HG03354 (cell line): ENCODE results near the gene PXDC1.
"Not testable (repeated sequence)": the region's sequence is repeated elsewhere in the genome, so short reads cannot be mapped to it uniquely, and the experiment has no call there.

Experiments used
- ATAC-seq: cut with Tn5 transposase; IDR thresholded peaks from one replicate; pipeline ENCODE4 v1.9.1; 2021; ENCODE audit warnings: mild to moderate bottlenecking; ENCODE audit not compliant: unreplicated experiment, poor library complexity, severe bottlenecking

PXDC1 gene

GRCh38 chr6:3766214-3766613, 14.7 kb upstream of the PXDC1 start:
- no peak for ATAC-seq

- ATAC-seq: no peak
Observed at GRCh38 chr6:3765415-3765814, 13.9 kb upstream of the PXDC1 start.

- no peak for ATAC-seq
Observed at GRCh38 chr6:3764516-3765335, 13.2 kb upstream of the PXDC1 start.

GRCh38 chr6:3762852-3763251, 11.3 kb upstream of the PXDC1 start:
- no peak for ATAC-seq

- no peak for ATAC-seq
Observed at GRCh38 chr6:3762359-3762758, 10.8 kb upstream of the PXDC1 start.

GRCh38 chr6:3761989-3762270, 10.4 kb upstream of the PXDC1 start:
- no peak for ATAC-seq

- ATAC-seq: no peak
Observed at GRCh38 chr6:3759646-3760232, 8.2 kb upstream of the PXDC1 start.

GRCh38 chr6:3758842-3759144, 7.3 kb upstream of the PXDC1 start:
- ATAC-seq: no peak

- not testable (repeated sequence) for ATAC-seq
Observed at GRCh38 chr6:3757998-3758841, 6.7 kb upstream of the PXDC1 start.

- ATAC-seq: no peak
Observed at GRCh38 chr6:3757241-3757641, 5.7 kb upstream of the PXDC1 start.

GRCh38 chr6:3756546-3756945, 5.0 kb upstream of the PXDC1 start:
- no peak for ATAC-seq

GRCh38 chr6:3755637-3756545, 4.4 kb upstream of the PXDC1 start:
- no peak for ATAC-seq

- ATAC-seq: no peak
Observed at GRCh38 chr6:3754776-3755175, 3.3 kb upstream of the PXDC1 start.

- not testable (repeated sequence) for ATAC-seq
Observed at GRCh38 chr6:3754032-3754725, 2.7 kb upstream of the PXDC1 start.

- no peak for ATAC-seq
Observed at GRCh38 chr6:3753228-3753835, 1.8 kb upstream of the PXDC1 start.

- no peak for ATAC-seq
Observed at GRCh38 chr6:3752531-3753227, 1.2 kb upstream of the PXDC1 start.

GRCh38 chr6:3751730-3752530, 417 bp upstream of the PXDC1 start:
- ATAC-seq: peak; percentile 72
